ENCODE data around the gene CPVL. TPM values are rescaled to one million over a fixed set of nuclear protein-coding genes. Genes with fewer than 3 reads are reported as not detected.

CPVL gene
- total RNA-seq, 1 donor from 2014 or later, result 86.3 TPM

GRCh38 chr7:29013931-29014330 lies 132.4 kb downstream of the CPVL start:
- intact Hi-C loops (cut with micrococcal nuclease), result no loop called here
- no peak for TF ChIP-seq CTCF (IDR thresholded peaks at IDR 0.05; ENCODE audit: borderline replicate concordance)
- H3K4me1 ChIP-seq, result peaks cover 37% of the 10 kb centered on the region
- no peaks in the 10 kb centered on the region for H3K36me3 ChIP-seq
- no peak for DNase-seq
- no peaks in the 10 kb centered on the region for H3K27me3 ChIP-seq (ENCODE audit: low read depth)
- H3K4me3 ChIP-seq, result no peak overlapping the region
- H3K9me3 ChIP-seq (replicated peaks), result no peaks in the 10 kb centered on the region
- peak overlapping the region; percentile 38 for H3K27ac ChIP-seq (replicated peaks)

GRCh38 chr7:29013082-29013695 lies 133.1 kb downstream of the CPVL start:
- intact Hi-C loops (cut with micrococcal nuclease), result no loop called here
- TF ChIP-seq CTCF (IDR thresholded peaks at IDR 0.05; ENCODE audit: borderline replicate concordance), result no peak
- no peak for DNase-seq

GRCh38 chr7:29009947-29010346 lies 136.4 kb downstream of the CPVL start:
- Histone ChIP-seq H3K36me3 (no peaks in the 10 kb centered on the region), H3K27ac (replicated peaks) (no peak overlapping the region), H3K27me3 (ENCODE audit: low read depth) (no peaks in the 10 kb centered on the region), H3K9me3 (replicated peaks) (no peaks in the 10 kb centered on the region), H3K4me3 (no peak overlapping the region), H3K4me1 (peaks cover 42% of the 10 kb centered on the region)
- TF ChIP-seq CTCF (IDR thresholded peaks at IDR 0.05; ENCODE audit: borderline replicate concordance), result no peak
- DNase-seq, result no peak
- intact Hi-C loops (cut with micrococcal nuclease), result loop anchor here (10.0 kb wide), 1 partner anchor 75 kb away; no protein-coding TSS in a partner anchor

More at GRCh38 chr7:29013082-29013695, 133.1 kb downstream of the CPVL start:
- Histone ChIP-seq H3K4me3 (no peak overlapping the region), H3K36me3 (no peaks in the 10 kb centered on the region), H3K4me1 (peaks cover 37% of the 10 kb centered on the region), H3K9me3 (replicated peaks) (no peaks in the 10 kb centered on the region), H3K27ac (replicated peaks) (peak overlapping the region; percentile 38), H3K27me3 (ENCODE audit: low read depth) (no peaks in the 10 kb centered on the region)

GRCh38 chr7:29008590-29008989 lies 137.7 kb downstream of the CPVL start:
- DNase-seq, result no peak
- Histone ChIP-seq H3K36me3 (no peaks in the 10 kb centered on the region), H3K27ac (replicated peaks) (no peak overlapping the region)

GRCh38 chr7:29007127-29007526 lies 139.2 kb downstream of the CPVL start:
- peaks cover 35% of the 10 kb centered on the region for H3K4me1 ChIP-seq
- peak overlapping the region; percentile 42 for H3K27ac ChIP-seq (replicated peaks)
- no peak for DNase-seq
- no peak overlapping the region for H3K4me3 ChIP-seq
- H3K36me3 ChIP-seq, result no peaks in the 10 kb centered on the region
- no peaks in the 10 kb centered on the region for H3K9me3 ChIP-seq (replicated peaks)
- intact Hi-C loops (cut with micrococcal nuclease), result loop anchor here (10.0 kb wide), 1 partner anchor 78 kb away; no protein-coding TSS in a partner anchor
- H3K27me3 ChIP-seq (ENCODE audit: low read depth), result no peaks in the 10 kb centered on the region
- TF ChIP-seq CTCF (IDR thresholded peaks at IDR 0.05; ENCODE audit: borderline replicate concordance), result no peak

More at GRCh38 chr7:29008590-29008989, 137.7 kb downstream of the CPVL start:
- H3K27me3 ChIP-seq (ENCODE audit: low read depth), result no peaks in the 10 kb centered on the region
- no peak overlapping the region for H3K4me3 ChIP-seq
- peaks cover 38% of the 10 kb centered on the region for H3K4me1 ChIP-seq
- no peaks in the 10 kb centered on the region for H3K9me3 ChIP-seq (replicated peaks)
- intact Hi-C loops (cut with micrococcal nuclease), result loop anchor here (10.0 kb wide), 1 partner anchor 76 kb away; no protein-coding TSS in a partner anchor
- TF ChIP-seq CTCF (IDR thresholded peaks at IDR 0.05; ENCODE audit: borderline replicate concordance), result no peak
